ENCODE data around the gene YBX2. TPM values are rescaled to one million over a fixed set of nuclear protein-coding genes. Genes with fewer than 3 reads are reported as not detected.

Gene YBX2
- total RNA-seq, 1 experiment from 2014 or later = 24.0 TPM

DNA sequence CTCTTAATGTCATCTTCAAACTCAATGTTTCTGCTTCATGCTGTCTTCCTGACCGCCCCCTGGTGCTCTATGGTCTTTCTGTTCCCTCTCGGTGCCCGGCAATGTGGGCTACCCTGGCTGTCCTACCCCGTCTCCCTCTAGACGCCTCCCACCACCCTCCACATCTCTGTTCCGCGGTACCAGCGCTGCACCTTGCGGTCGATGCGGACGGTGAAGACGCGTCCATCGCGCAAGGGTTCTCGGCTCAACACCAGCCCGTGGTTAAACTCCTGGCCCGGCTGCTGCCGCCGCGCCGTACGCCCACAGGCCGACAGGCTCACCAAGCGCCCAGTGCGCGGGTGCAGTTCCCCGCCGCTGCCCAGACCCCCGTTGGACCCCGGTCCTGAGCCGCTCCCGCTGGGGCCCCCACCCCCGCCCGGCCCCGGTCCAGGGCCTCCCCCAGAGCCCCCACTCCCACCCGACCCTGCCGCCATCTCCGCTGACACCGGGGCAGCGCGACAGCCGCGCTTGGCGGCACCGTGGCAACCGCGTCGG lies 34.5 kb upstream of the YBX2 start, which contains the start of gene NEURL4:
Gene NEURL4 (minus strand): TSS at position 496 of the 534 bp plus-strand sequence. CDS start 23 bp downstream, at position 473.
- no peaks in the 10 kb centered on the region for H3K27me3 ChIP-seq (ENCODE audit: insufficient read depth, low read length)
- H2AK5ac ChIP-seq (ENCODE audit: insufficient read length, low read length) = no peak within 1 kb of the TSS
- peak within 1 kb of the TSS; percentile 77 for H3K9ac ChIP-seq (ENCODE audit: extremely low read depth, insufficient read length, low read length)
- Mint-ChIP-seq H3K9me3 (no peaks in the 10 kb centered on the region), H3K27ac (peak within 1 kb of the TSS; percentile 97 to 98 (median 97)), H3K36me3 (ENCODE audit: insufficient read depth in 1 of 3, low read depth in 3 of 3) (peaks cover 5 to 27% (median 26%) of the 10 kb centered on the region in 3 experiments; a peak in 6 of 7 replicates), H3K27me3 (ENCODE audit: low read depth) (no peaks in the 10 kb centered on the region), H3K4me1 (peaks cover 22 to 23% of the 10 kb centered on the region in 2 experiments), H3K4me3 (peak within 1 kb of the TSS; percentile 88 to 97)
- H3K9me3 ChIP-seq (ENCODE audit: control insufficient read depth, low read depth, low read length) = no peaks in the 10 kb centered on the region
- H3K14ac ChIP-seq (ENCODE audit: insufficient read depth, low read length) = no peak within 1 kb of the TSS; the same call in 1 of the 2 replicates
- no peak within 1 kb of the TSS for H2BK5ac ChIP-seq (ENCODE audit: insufficient read length, low read length)
- H2BK120ac ChIP-seq (ENCODE audit: low read depth, low read length, poor library complexity, severe bottlenecking) = no peak within 1 kb of the TSS
- peak within 1 kb of the TSS; percentile 62 for H3K18ac ChIP-seq (ENCODE audit: insufficient read length, low read depth, low read length)
- H3K27ac ChIP-seq (ENCODE audit: insufficient read length, low read depth, low read length) = no peak within 1 kb of the TSS
- H3K23me2 ChIP-seq (ENCODE audit: insufficient read length, low read depth, low read length, poor library complexity, severe bottlenecking) = peaks cover 14% of the 10 kb centered on the region
- no peak within 1 kb of the TSS for H2AFZ ChIP-seq (ENCODE audit: low read length)
- no peaks in the 10 kb centered on the region for H3K4me1 ChIP-seq (ENCODE audit: insufficient read depth, low read length)
- H3K4ac ChIP-seq (ENCODE audit: low read depth, low read length) = no peak within 1 kb of the TSS
- DNase-seq = no peak
- no peak within 1 kb of the TSS for H2BK20ac ChIP-seq (ENCODE audit: low read depth, low read length, poor library complexity, severe bottlenecking)
- no peak within 1 kb of the TSS for H4K91ac ChIP-seq (ENCODE audit: insufficient read length, low read depth, low read length)
- no peaks in the 10 kb centered on the region for H3K79me1 ChIP-seq (ENCODE audit: insufficient read depth, low read depth, low read length, poor library complexity, severe bottlenecking)
- no peak within 1 kb of the TSS for H2BK12ac ChIP-seq (ENCODE audit: insufficient read length, low read depth, low read length)
- H3K56ac ChIP-seq (ENCODE audit: insufficient read length, low read depth, low read length) = no peak within 1 kb of the TSS
- H3K79me2 ChIP-seq (ENCODE audit: insufficient read depth, low read length) = peaks cover 2% of the 10 kb centered on the region; the same call in 1 of the 2 replicates
- no peak within 1 kb of the TSS for H3T11ph ChIP-seq (ENCODE audit: low read length)
- H4K20me1 ChIP-seq (ENCODE audit: control insufficient read depth, insufficient read depth, insufficient read length) = no peaks in the 10 kb centered on the region
- peak within 1 kb of the TSS; percentile 93 for H3K4me2 ChIP-seq (ENCODE audit: insufficient read depth, insufficient read length, low read length)
- no peak within 1 kb of the TSS for H2BK15ac ChIP-seq (ENCODE audit: low read depth, low read length)
- H3K23ac ChIP-seq (ENCODE audit: insufficient read length, low read depth, low read length) = no peak within 1 kb of the TSS
- no peak within 1 kb of the TSS for H4K8ac ChIP-seq (replicated peaks; ENCODE audit: insufficient read length, low read depth, low read length)
- TF ChIP-seq CTCF (conservative IDR thresholded peaks at IDR 0.05) = no peak
- no peak within 1 kb of the TSS for H4K5ac ChIP-seq (ENCODE audit: insufficient read length, low read depth, low read length)
- WGBS (ENCODE audit: extremely low coverage, insufficient read length, low lambda C conversion rate) = no CpG with 5 or more reads among the region's 50 CpGs

All from H9 (cell line).